H9 (cell line): ENCODE results near the gene SEZ6. TPM values are rescaled to one million over a fixed set of nuclear protein-coding genes. Genes with fewer than 3 reads are reported as not detected.

Experiments used
- DNase-seq: peaks from one replicate; pipeline ENCODE4 v3.0.0-alpha.2; 2017
- H2AFZ ChIP-seq: one replicate; pipeline ENCODE4 v1.6.1; 2013; ENCODE audit warnings: mild to moderate bottlenecking, low read length, control low read depth, moderate library complexity
- H2AK5ac ChIP-seq: 2 replicates; pipeline ENCODE4 v1.6.1; 2013; ENCODE audit warnings: low read length, control low read depth, mixed read lengths; ENCODE audit not compliant: insufficient read length
- H2BK120ac ChIP-seq: one replicate; pipeline ENCODE4 v1.6.1; 2013; ENCODE audit warnings: low read depth, mild to moderate bottlenecking, low read length, control low read depth, inconsistent platforms; ENCODE audit not compliant: poor library complexity, severe bottlenecking
- H2BK12ac ChIP-seq: 2 replicates; pipeline ENCODE4 v1.6.1; 2013; ENCODE audit warnings: low read length, control low read depth, mixed read lengths, low read depth; ENCODE audit not compliant: insufficient read length
- H2BK15ac ChIP-seq: 2 replicates; pipeline ENCODE4 v1.6.1; 2013; ENCODE audit warnings: low read depth, low read length, control low read depth
- H2BK20ac ChIP-seq: one replicate; pipeline ENCODE4 v1.6.1; 2013; ENCODE audit warnings: low read depth, mild to moderate bottlenecking, low read length, control low read depth, inconsistent platforms; ENCODE audit not compliant: poor library complexity, severe bottlenecking
- H2BK5ac ChIP-seq: 2 replicates; pipeline ENCODE4 v1.6.1; 2013; ENCODE audit warnings: low read length, control low read depth, mixed read lengths; ENCODE audit not compliant: insufficient read length
- H3K14ac ChIP-seq: 2 replicates; pipeline ENCODE4 v1.6.1; 2013; ENCODE audit warnings: low read length, control low read depth; ENCODE audit not compliant: insufficient read depth
- H3K18ac ChIP-seq: 2 replicates; pipeline ENCODE4 v1.6.1; 2013; ENCODE audit warnings: low read depth, mild to moderate bottlenecking, mixed read lengths, low read length, control low read depth; ENCODE audit not compliant: insufficient read length
- H3K23ac ChIP-seq: 2 replicates; pipeline ENCODE4 v1.6.1; 2013; ENCODE audit warnings: low read length, control low read depth, mixed read lengths, low read depth; ENCODE audit not compliant: insufficient read length
- H3K23me2 ChIP-seq: 2 replicates; pipeline ENCODE4 v1.6.1; 2013; ENCODE audit warnings: low read depth, mild to moderate bottlenecking, mixed read lengths, low read length, control low read depth; ENCODE audit not compliant: insufficient read length, poor library complexity, severe bottlenecking
- H3K27ac ChIP-seq: 2 replicates; pipeline ENCODE4 v1.5.1; 2013; ENCODE audit warnings: low read length, control low read depth, mixed read lengths, low read depth; ENCODE audit not compliant: insufficient read length
- H3K27me3 ChIP-seq: 2 replicates; pipeline ENCODE4 v1.6.1; 2013; ENCODE audit warnings: low read length, control low read depth, inconsistent platforms; ENCODE audit not compliant: insufficient read depth
- H3K4ac ChIP-seq: 2 replicates; pipeline ENCODE4 v1.6.1; 2013; ENCODE audit warnings: low read depth, mild to moderate bottlenecking, control low read depth, inconsistent platforms, low read length, moderate library complexity
- H3K4me1 ChIP-seq: 2 replicates; pipeline ENCODE4 v1.6.1; 2013; ENCODE audit warnings: low read length, control low read depth, inconsistent platforms; ENCODE audit not compliant: insufficient read depth
- H3K4me2 ChIP-seq: 2 replicates; pipeline ENCODE4 v1.6.1; 2013; ENCODE audit warnings: low read length, control low read depth, mixed read lengths; ENCODE audit not compliant: insufficient read length, insufficient read depth
- H3K56ac ChIP-seq: 2 replicates; pipeline ENCODE4 v1.6.1; 2013; ENCODE audit warnings: low read depth, mild to moderate bottlenecking, mixed read lengths, low read length, control low read depth; ENCODE audit not compliant: insufficient read length
- H3K79me1 ChIP-seq: 2 replicates; pipeline ENCODE4 v1.6.1; 2013; ENCODE audit warnings: low read depth, mild to moderate bottlenecking, moderate library complexity, low read length, control low read depth, inconsistent platforms; ENCODE audit not compliant: insufficient read depth, poor library complexity, severe bottlenecking
- H3K79me2 ChIP-seq: 2 replicates; pipeline ENCODE4 v1.6.1; 2013; ENCODE audit warnings: low read length, control low read depth, inconsistent platforms; ENCODE audit not compliant: insufficient read depth
- H3K9ac ChIP-seq: 2 replicates; pipeline ENCODE4 v1.6.1; 2013; ENCODE audit warnings: low read length, control low read depth, mixed read lengths; ENCODE audit not compliant: insufficient read length; ENCODE audit errors: extremely low read depth
- H3K9me3 ChIP-seq: one replicate; pipeline ENCODE4 v1.6.1; 2013; ENCODE audit warnings: low read depth, low read length, inconsistent platforms; ENCODE audit not compliant: control insufficient read depth
- H3T11ph ChIP-seq: one replicate; pipeline ENCODE4 v1.6.1; 2013; ENCODE audit warnings: mild to moderate bottlenecking, low read length, control low read depth, inconsistent platforms
- H4K20me1 ChIP-seq: one replicate; pipeline ENCODE4 v1.6.1; 2013; ENCODE audit not compliant: control insufficient read depth, insufficient read length, insufficient read depth
- H4K5ac ChIP-seq: 2 replicates; pipeline ENCODE4 v1.6.1; 2013; ENCODE audit warnings: low read depth, mild to moderate bottlenecking, mixed read lengths, low read length, control low read depth; ENCODE audit not compliant: insufficient read length
- H4K8ac ChIP-seq: replicated peaks from 2 replicates; pipeline ENCODE4 v1.6.1; 2013; ENCODE audit warnings: low read length, control low read depth, mixed read lengths, low read depth; ENCODE audit not compliant: insufficient read length
- H4K91ac ChIP-seq: 2 replicates; pipeline ENCODE4 v1.6.1; 2013; ENCODE audit warnings: low read depth, mild to moderate bottlenecking, moderate library complexity, mixed read lengths, low read length, control low read depth; ENCODE audit not compliant: insufficient read length
- H3K27ac Mint-ChIP-seq, 3 experiments: 2 replicates in 2 of 3; 3 replicates in 1 of 3; pipeline ENCODE4 v1.8.0; 2020 to 2021; ENCODE audit warnings: mixed read lengths in 3 of 3, mild to moderate bottlenecking in 1 of 3, moderate library complexity in 1 of 3
- H3K27me3 Mint-ChIP-seq: 2 replicates; pipeline ENCODE4 v1.8.0; 2021; ENCODE audit warnings: low read depth, mild to moderate bottlenecking, moderate library complexity, mixed read lengths
- H3K36me3 Mint-ChIP-seq, 3 experiments: 2 replicates in 2 of 3; 3 replicates in 1 of 3; pipeline ENCODE4 v1.8.0; 2020 to 2021; ENCODE audit warnings: low read depth in 3 of 3, mixed read lengths in 3 of 3; ENCODE audit not compliant: insufficient read depth in 1 of 3
- H3K4me1 Mint-ChIP-seq, 2 experiments: 2 replicates each; pipeline ENCODE4 v1.8.0; 2020; ENCODE audit warnings: mixed read lengths in 2 of 2
- H3K4me3 Mint-ChIP-seq, 2 experiments: 2 replicates in 1 of 2; 3 replicates in 1 of 2; pipeline ENCODE4 v1.8.0; 2020 to 2021; ENCODE audit warnings: mild to moderate bottlenecking in 2 of 2, mixed read lengths in 2 of 2, moderate library complexity in 1 of 2
- H3K9me3 Mint-ChIP-seq, 2 experiments: 2 replicates in 1 of 2; 3 replicates in 1 of 2; pipeline ENCODE4 v1.8.0; 2020; ENCODE audit warnings: mild to moderate bottlenecking in 2 of 2, mixed read lengths in 2 of 2, moderate library complexity in 1 of 2
- CTCF ChIP-seq: fragments of 200-600 bp; sonication (generic); conservative IDR thresholded peaks from 3 replicates; pipeline ENCODE4 v1.8.0; 2021; ENCODE audit warnings: antibody characterized with exemption, mild to moderate bottlenecking
- WGBS: extraction: QIAGEN DNeasy Blood & Tissue Kit; methylation state at CpG from one replicate; pipeline ENCODE4 v1.1.7; 2013; ENCODE audit warnings: missing lambda C conversion rate, low lambda C conversion rate, mixed read lengths; ENCODE audit not compliant: insufficient read length; ENCODE audit errors: extremely low coverage; 5-methylcytosine and 5-hydroxymethylcytosine counted together
- total RNA-seq: library from RNA; stranded (reverse); gene quantifications from 2 replicates; pipeline ENCODE4 v1.2.1, GENCODE V29; 2021

SEZ6 gene
- total RNA-seq, 1 experiment from 2014 or later, result 1.8 TPM

GRCh38 chr17:29018788-29019474 is 13.1 kb upstream of the SEZ6 start:
- peaks cover 13% of the 10 kb centered on the region for H3K27me3 Mint-ChIP-seq
- no peak overlapping the region for H3T11ph ChIP-seq
- peak overlapping the region in 2 of 3 experiments; percentile 83 to 86; a peak in 5 of 7 replicates for H3K27ac Mint-ChIP-seq
- no peak overlapping the region; the same call in 1 of the 2 replicates for H3K14ac ChIP-seq
- peaks cover 61 to 66% of the 10 kb centered on the region in 2 experiments for H3K4me1 Mint-ChIP-seq
- no peaks in the 10 kb centered on the region for H3K79me2 ChIP-seq
- no peaks in the 10 kb centered on the region for H3K9me3 ChIP-seq
- H3K56ac ChIP-seq, result no peak overlapping the region
- no peak overlapping the region for H4K91ac ChIP-seq
- H3K9me3 Mint-ChIP-seq, result no peaks in the 10 kb centered on the region
- H2AK5ac ChIP-seq, result no peak overlapping the region
- H4K20me1 ChIP-seq, result no peaks in the 10 kb centered on the region
- H3K23ac ChIP-seq, result no peak overlapping the region
- H2BK12ac ChIP-seq, result no peak overlapping the region
- H2BK15ac ChIP-seq, result no peak overlapping the region
- H3K9ac ChIP-seq, result no peak overlapping the region
- H3K27me3 ChIP-seq, result no peaks in the 10 kb centered on the region
- WGBS, result no CpG with 5 or more reads among the region's 6 CpGs
- H3K23me2 ChIP-seq, result no peaks in the 10 kb centered on the region
- no peak for DNase-seq
- peak overlapping the region; percentile 51 to 59 for H3K4me3 Mint-ChIP-seq
- H2AFZ ChIP-seq, result no peak overlapping the region
- no peak overlapping the region for H3K4ac ChIP-seq
- peaks cover 29% of the 10 kb centered on the region for H3K4me1 ChIP-seq
- H3K27ac ChIP-seq, result no peak overlapping the region
- H2BK120ac ChIP-seq, result no peak overlapping the region
- peak overlapping the region; percentile 27 for H3K4me2 ChIP-seq
- no peak overlapping the region for H4K8ac ChIP-seq
- no peak overlapping the region for H4K5ac ChIP-seq
- no peak overlapping the region for H2BK20ac ChIP-seq
- H3K18ac ChIP-seq, result no peak overlapping the region
- TF ChIP-seq CTCF, result no peak
- no peaks in the 10 kb centered on the region for H3K36me3 Mint-ChIP-seq
- H3K79me1 ChIP-seq, result no peaks in the 10 kb centered on the region
- H2BK5ac ChIP-seq, result no peak overlapping the region
